Karpas-422 (cell line): Measurements from ENCODE around the gene LMOD2. TPM values are rescaled to one million over a fixed set of nuclear protein-coding genes. Genes with fewer than 3 reads are reported as not detected.

Experiments used
- DNase-seq: peaks from one replicate; pipeline ENCODE4 v3.0.0-alpha.2; 2015
- H2AFZ ChIP-seq: fragments of 200-600 bp; sonication (generic); 2 replicates; pipeline ENCODE4 v1.6.1; 2014; ENCODE audit warnings: antibody characterized with exemption, low read length, mixed read lengths
- H3K27ac ChIP-seq: fragments of 200-600 bp; sonication (generic); 2 replicates; pipeline ENCODE4 v1.5.1; 2014; ENCODE audit warnings: mild to moderate bottlenecking, low read length, moderate library complexity
- H3K27me3 ChIP-seq: fragments of 200-600 bp; sonication (generic); 2 replicates; pipeline ENCODE4 v1.6.1; 2014; ENCODE audit warnings: low read length, mixed read lengths
- H3K36me3 ChIP-seq: fragments of 200-600 bp; sonication (generic); 2 replicates; pipeline ENCODE4 v1.6.1; 2014; ENCODE audit warnings: low read length, mixed read lengths; ENCODE audit not compliant: insufficient read depth
- H3K4me1 ChIP-seq: fragments of 200-600 bp; sonication (generic); 2 replicates; pipeline ENCODE4 v1.6.1; 2014; ENCODE audit warnings: mild to moderate bottlenecking, low read length, mixed read lengths
- H3K4me2 ChIP-seq: fragments of 200-600 bp; sonication (generic); 2 replicates; pipeline ENCODE4 v1.6.1; 2014; ENCODE audit warnings: low read length, low read depth, mild to moderate bottlenecking; ENCODE audit not compliant: poor library complexity, severe bottlenecking
- H3K4me3 ChIP-seq: fragments of 200-600 bp; sonication (generic); 2 replicates; pipeline ENCODE4 v1.5.1; 2014; ENCODE audit warnings: mild to moderate bottlenecking, antibody characterized with exemption, low read length, mixed read lengths
- H3K79me2 ChIP-seq: fragments of 200-600 bp; sonication (generic); 2 replicates; pipeline ENCODE4 v1.6.1; 2014; ENCODE audit warnings: mild to moderate bottlenecking, low read length, mixed read lengths
- H3K9ac ChIP-seq: fragments of 200-600 bp; sonication (generic); 2 replicates; pipeline ENCODE4 v1.6.0; 2014; ENCODE audit warnings: low read length
- H3K9me2 ChIP-seq: fragments of 200-600 bp; sonication (generic), shearing (Covaris generic); replicated peaks from 2 replicates; pipeline ENCODE4 v1.6.0; 2014; ENCODE audit warnings: mild to moderate bottlenecking, low read length, moderate library complexity; ENCODE audit not compliant: insufficient read depth
- H3K9me3 ChIP-seq: fragments of 300-700, 200-600 bp; sonication (generic); 2 replicates; pipeline ENCODE4 v1.6.1; 2014; ENCODE audit warnings: low read length, mixed read lengths
- H4K20me1 ChIP-seq: fragments of 200-600 bp; sonication (generic); 2 replicates; pipeline ENCODE4 v1.6.1; 2014; ENCODE audit warnings: mild to moderate bottlenecking, antibody characterized with exemption, low read length, low read depth; ENCODE audit not compliant: insufficient read depth
- total RNA-seq: library from RNA; depleted of rRNA; stranded (reverse); fragments of >200 nt; shearing (Covaris generic); gene quantifications from 2 replicates; pipeline ENCODE4 v1.2.3, GENCODE V29; 2014; ENCODE audit warnings: low replicate concordance; rRNA removed

LMOD2 gene
- total RNA-seq = not detected in 2 replicates

- Histone ChIP-seq H3K79me2 (no peaks in the 10 kb centered on the region), H2AFZ (no peak within 1 kb of the TSS), H3K4me2 (no peak within 1 kb of the TSS), H3K27me3 (no peaks in the 10 kb centered on the region), H4K20me1 (no peaks in the 10 kb centered on the region), H3K9me2 (no peaks in the 10 kb centered on the region), H3K9ac (no peak within 1 kb of the TSS), H3K4me3 (no peak within 1 kb of the TSS), H3K9me3 (no peaks in the 10 kb centered on the region), H3K4me1 (no peaks in the 10 kb centered on the region), H3K27ac (no peak within 1 kb of the TSS), H3K36me3 (no peaks in the 10 kb centered on the region)
- no peak for DNase-seq
Observed at GRCh38 chr7:123655614-123656013, at the start of gene LMOD2. Gene LMOD2, plus strand, starts transcription at chr7:123655866. Its CDS starts 98 bp downstream, at chr7:123655964.

GRCh38 chr7:123607423-123607975 is 48.2 kb upstream of the LMOD2 start:
- H3K36me3 ChIP-seq = no peaks in the 10 kb centered on the region
- H3K4me1 ChIP-seq = no peaks in the 10 kb centered on the region
- DNase-seq = no peak
- no peaks in the 10 kb centered on the region for H3K9me2 ChIP-seq
- H2AFZ ChIP-seq = no peak overlapping the region
- H3K4me2 ChIP-seq = no peak overlapping the region
- H3K9me3 ChIP-seq = no peaks in the 10 kb centered on the region
- no peaks in the 10 kb centered on the region for H3K27me3 ChIP-seq
- H3K4me3 ChIP-seq = no peak overlapping the region
- no peak overlapping the region for H3K27ac ChIP-seq
- H4K20me1 ChIP-seq = no peaks in the 10 kb centered on the region
- H3K9ac ChIP-seq = no peak overlapping the region
- no peaks in the 10 kb centered on the region for H3K79me2 ChIP-seq

- Histone ChIP-seq H3K79me2 (no peaks in the 10 kb centered on the region), H3K27ac (no peak overlapping the region), H3K36me3 (no peaks in the 10 kb centered on the region), H2AFZ (no peak overlapping the region), H3K4me2 (no peak overlapping the region), H3K9me3 (no peaks in the 10 kb centered on the region), H3K9me2 (no peaks in the 10 kb centered on the region), H3K27me3 (no peaks in the 10 kb centered on the region), H4K20me1 (no peaks in the 10 kb centered on the region), H3K4me1 (no peaks in the 10 kb centered on the region), H3K9ac (no peak overlapping the region), H3K4me3 (no peak overlapping the region)
- no peak for DNase-seq
Observed at GRCh38 chr7:123608991-123609882, 46.4 kb upstream of the LMOD2 start.

- Histone ChIP-seq H3K9me2 (no peaks in the 10 kb centered on the region), H3K36me3 (no peaks in the 10 kb centered on the region), H2AFZ (no peak overlapping the region), H3K4me3 (no peak overlapping the region), H3K4me1 (no peaks in the 10 kb centered on the region), H4K20me1 (no peaks in the 10 kb centered on the region), H3K9ac (no peak overlapping the region), H3K27me3 (no peaks in the 10 kb centered on the region), H3K79me2 (no peaks in the 10 kb centered on the region), H3K27ac (no peak overlapping the region), H3K9me3 (no peaks in the 10 kb centered on the region), H3K4me2 (no peak overlapping the region)
- no peak for DNase-seq
Observed at GRCh38 chr7:123609883-123610239, 45.8 kb upstream of the LMOD2 start.

GRCh38 chr7:123612024-123612423 is 43.6 kb upstream of the LMOD2 start:
- no peaks in the 10 kb centered on the region for H3K36me3 ChIP-seq
- no peaks in the 10 kb centered on the region for H3K9me3 ChIP-seq
- no peak overlapping the region for H3K4me3 ChIP-seq
- H2AFZ ChIP-seq = no peak overlapping the region
- H3K9me2 ChIP-seq = no peaks in the 10 kb centered on the region
- H3K27ac ChIP-seq = no peak overlapping the region
- no peaks in the 10 kb centered on the region for H4K20me1 ChIP-seq
- no peak overlapping the region for H3K4me2 ChIP-seq
- no peaks in the 10 kb centered on the region for H3K27me3 ChIP-seq
- no peaks in the 10 kb centered on the region for H3K4me1 ChIP-seq
- no peaks in the 10 kb centered on the region for H3K79me2 ChIP-seq
- H3K9ac ChIP-seq = no peak overlapping the region
- no peak for DNase-seq

DNA sequence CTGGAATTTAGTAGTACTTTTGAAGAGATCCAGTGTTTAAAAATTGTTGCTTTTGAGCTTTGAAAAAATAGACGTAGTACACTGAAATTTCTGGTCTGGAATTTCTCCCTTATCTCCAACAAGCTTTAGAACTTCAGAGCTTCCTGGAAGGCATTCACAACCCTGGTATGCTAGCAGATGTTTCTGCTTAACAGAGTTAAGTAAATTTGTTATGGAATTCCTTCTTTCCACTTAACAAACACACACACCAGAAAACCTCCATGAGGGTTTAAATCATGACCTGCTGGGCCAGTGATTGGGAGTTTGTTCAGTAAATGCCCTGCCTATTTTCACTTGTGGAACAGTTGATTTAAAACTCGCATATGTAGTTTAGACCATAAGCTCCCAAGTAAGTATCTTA is 40.3 kb upstream of the LMOD2 start:
- Histone ChIP-seq H3K9me3 (no peaks in the 10 kb centered on the region), H3K9ac (no peak overlapping the region), H4K20me1 (no peaks in the 10 kb centered on the region), H3K9me2 (no peaks in the 10 kb centered on the region), H3K4me1 (no peaks in the 10 kb centered on the region), H2AFZ (no peak overlapping the region), H3K27ac (no peak overlapping the region), H3K4me3 (no peak overlapping the region), H3K27me3 (no peaks in the 10 kb centered on the region), H3K79me2 (no peaks in the 10 kb centered on the region), H3K4me2 (no peak overlapping the region), H3K36me3 (no peaks in the 10 kb centered on the region)
- no peak for DNase-seq

DNA sequence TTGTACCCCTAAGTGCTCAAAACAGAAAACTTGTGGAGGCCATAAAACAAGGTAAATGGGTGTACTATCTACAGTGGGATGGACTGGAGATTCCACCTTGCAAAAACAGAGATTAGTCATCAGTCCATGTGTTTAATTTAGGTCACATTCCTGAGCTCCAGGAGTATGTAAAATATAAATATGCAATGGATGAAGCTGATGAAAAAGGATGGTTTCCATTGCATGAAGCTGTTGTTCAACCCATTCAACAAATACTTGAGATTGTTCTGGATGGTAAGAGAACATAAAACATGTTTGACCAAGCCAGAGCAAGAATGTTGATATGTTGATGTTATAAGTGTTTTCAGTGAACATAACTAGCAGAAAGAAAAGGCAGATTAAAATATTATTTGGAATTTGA is 39.4 kb upstream of the LMOD2 start:
- no peak overlapping the region for H2AFZ ChIP-seq
- no peaks in the 10 kb centered on the region for H3K36me3 ChIP-seq
- no peaks in the 10 kb centered on the region for H3K79me2 ChIP-seq
- H3K9ac ChIP-seq = no peak overlapping the region
- H3K9me2 ChIP-seq = no peaks in the 10 kb centered on the region
- no peak for DNase-seq
- no peaks in the 10 kb centered on the region for H4K20me1 ChIP-seq
- H3K4me1 ChIP-seq = no peaks in the 10 kb centered on the region
- no peak overlapping the region for H3K27ac ChIP-seq
- no peaks in the 10 kb centered on the region for H3K9me3 ChIP-seq
- H3K4me2 ChIP-seq = no peak overlapping the region
- no peak overlapping the region for H3K4me3 ChIP-seq
- no peaks in the 10 kb centered on the region for H3K27me3 ChIP-seq

DNA sequence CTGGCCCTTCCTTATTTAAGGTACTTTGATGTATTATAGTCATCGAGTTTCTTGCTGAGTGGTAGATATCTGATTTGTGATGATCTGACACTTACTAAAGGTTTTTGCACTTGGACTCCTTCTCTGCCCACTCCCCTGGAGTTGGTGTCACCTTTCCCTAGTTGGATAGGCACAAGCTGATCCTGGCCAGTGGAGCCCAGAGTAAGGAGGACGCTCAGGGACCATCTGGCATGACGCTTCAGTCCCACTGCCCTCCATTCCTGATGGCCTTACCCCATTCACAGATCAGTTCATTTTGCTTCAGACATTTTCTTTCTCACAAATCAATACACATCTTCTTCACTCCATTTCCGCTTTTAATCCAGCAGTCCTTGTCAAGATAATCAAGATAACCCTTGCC is 34.0 kb upstream of the LMOD2 start:
- Histone ChIP-seq H4K20me1 (no peaks in the 10 kb centered on the region), H3K4me3 (no peak overlapping the region), H3K79me2 (no peaks in the 10 kb centered on the region), H3K9ac (no peak overlapping the region), H3K27me3 (no peaks in the 10 kb centered on the region), H3K36me3 (no peaks in the 10 kb centered on the region), H3K9me3 (no peaks in the 10 kb centered on the region), H3K9me2 (no peaks in the 10 kb centered on the region), H3K27ac (no peak overlapping the region), H2AFZ (no peak overlapping the region), H3K4me2 (no peak overlapping the region), H3K4me1 (no peaks in the 10 kb centered on the region)
- DNase-seq = no peak
